Prostate gland (tissue), 2 donors: ENCODE measurements around the gene LRFN3. TPM values are rescaled to one million over a fixed set of nuclear protein-coding genes. Genes with fewer than 3 reads are reported as not detected.

ENCODE experiments used
- DNase-seq: peaks from one replicate; pipeline ENCODE4 v3.0.0-alpha.2; 2019; ENCODE audit warnings: low spot score
- H3K27ac ChIP-seq, 2 donors: fragments of 200-600 bp; sonication (generic); 2 replicates each; pipeline ENCODE4 v1.5.1; 2017 to 2019
- H3K27me3 ChIP-seq: fragments of 200-600 bp; sonication (generic); replicated peaks from 2 replicates; pipeline ENCODE4 v1.5.1; 2019; ENCODE audit not compliant: insufficient read depth
- H3K36me3 ChIP-seq, 2 donors: fragments of 200-600 bp; sonication (generic); 1 replicate in 1 of 2; 2 replicates in 1 of 2; pipeline versions ENCODE4 v1.5.1 to v1.8.1; 2017 to 2019
- H3K4me1 ChIP-seq: fragments of 200-600 bp; sonication (generic); replicated peaks from 2 replicates; pipeline ENCODE4 v1.5.1; 2019
- H3K4me3 ChIP-seq, 2 donors: fragments of 200-600 bp; sonication (generic); 2 replicates each; pipeline ENCODE4 v1.5.1; 2017 to 2019
- H3K9me3 ChIP-seq: fragments of 200-600 bp; sonication (generic); 2 replicates; pipeline ENCODE4 v1.5.1; 2017
- POLR2A ChIP-seq: fragments of 450-650 bp; IDR thresholded peaks from one replicate; pipeline ENCODE4 v1.6.1; 2016; ENCODE audit warnings: antibody characterized with exemption, mild to moderate bottlenecking
- POLR2AphosphoS5 ChIP-seq: sonication (generic); formaldehyde crosslinking; IDR thresholded peaks from one replicate; pipeline ENCODE4 v1.6.1; 2017; ENCODE audit warnings: antibody characterized with exemption
- WGBS: methylation state at CpG from one replicate; pipeline ENCODE4 v1.1.5; 2018; 5-methylcytosine and 5-hydroxymethylcytosine counted together
- intact Hi-C: fragments of 100-400 bp; cut with DNase I; formaldehyde crosslinking; loops from one replicate; pipeline ENCODE4 v1.14.2; 2022
- total RNA-seq, 2 donors: library from RNA; depleted of rRNA; stranded (reverse); fragments of >200 nt; gene quantifications; one replicate each; pipeline ENCODE4 v1.1.0, GENCODE V29; 2016
- TF ChIP-seq, protein P1 (sequence below), 4 experiments: fragments of 200-600 bp in 2 of 4; fragments of 450-650 bp in 2 of 4; sonication (generic) in 2 of 4; IDR thresholded peaks; 1 replicate in 3 of 4; 2 replicates in 1 of 4; pipeline ENCODE4 v1.5.1; 2016 to 2019; ENCODE audit warnings: antibody characterized with exemption in 4 of 4, mild to moderate bottlenecking in 2 of 4, moderate library complexity in 2 of 4

LRFN3 gene
- total RNA-seq, 2 donors from 2014 or later = 21.7 to 32.3 TPM

- no peak overlapping the region for H3K27ac ChIP-seq
- no peaks in the 10 kb centered on the region for H3K4me1 ChIP-seq
- no peaks in the 10 kb centered on the region for H3K9me3 ChIP-seq
- no peak for DNase-seq
- H3K4me3 ChIP-seq = no peak overlapping the region
- H3K27me3 ChIP-seq = no peaks in the 10 kb centered on the region
- 78% methylated on average over 8 of the region's 8 CpGs for WGBS
- TF ChIP-seq POLR2AphosphoS5 (no peak), POLR2A (no peak)
- TF ChIP-seq, protein P1, sequence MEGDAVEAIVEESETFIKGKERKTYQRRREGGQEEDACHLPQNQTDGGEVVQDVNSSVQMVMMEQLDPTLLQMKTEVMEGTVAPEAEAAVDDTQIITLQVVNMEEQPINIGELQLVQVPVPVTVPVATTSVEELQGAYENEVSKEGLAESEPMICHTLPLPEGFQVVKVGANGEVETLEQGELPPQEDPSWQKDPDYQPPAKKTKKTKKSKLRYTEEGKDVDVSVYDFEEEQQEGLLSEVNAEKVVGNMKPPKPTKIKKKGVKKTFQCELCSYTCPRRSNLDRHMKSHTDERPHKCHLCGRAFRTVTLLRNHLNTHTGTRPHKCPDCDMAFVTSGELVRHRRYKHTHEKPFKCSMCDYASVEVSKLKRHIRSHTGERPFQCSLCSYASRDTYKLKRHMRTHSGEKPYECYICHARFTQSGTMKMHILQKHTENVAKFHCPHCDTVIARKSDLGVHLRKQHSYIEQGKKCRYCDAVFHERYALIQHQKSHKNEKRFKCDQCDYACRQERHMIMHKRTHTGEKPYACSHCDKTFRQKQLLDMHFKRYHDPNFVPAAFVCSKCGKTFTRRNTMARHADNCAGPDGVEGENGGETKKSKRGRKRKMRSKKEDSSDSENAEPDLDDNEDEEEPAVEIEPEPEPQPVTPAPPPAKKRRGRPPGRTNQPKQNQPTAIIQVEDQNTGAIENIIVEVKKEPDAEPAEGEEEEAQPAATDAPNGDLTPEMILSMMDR (IDR thresholded peaks at IDR 0.05) = no peak
- intact Hi-C loops = no loop called here
- no peaks in the 10 kb centered on the region for H3K36me3 ChIP-seq
Measured at GRCh38 chr19:35983177-35983576, 47.0 kb downstream of the LRFN3 start.

- Histone ChIP-seq H3K36me3 (no peaks in the 10 kb centered on the region), H3K4me1 (no peaks in the 10 kb centered on the region), H3K9me3 (no peaks in the 10 kb centered on the region), H3K4me3 (no peak overlapping the region), H3K27ac (no peak overlapping the region), H3K27me3 (no peaks in the 10 kb centered on the region)
- DNase-seq = no peak
- TF ChIP-seq, protein P1 (IDR thresholded peaks at IDR 0.05) = no peak
- TF ChIP-seq POLR2A (no peak), POLR2AphosphoS5 (no peak)
- intact Hi-C loops = no loop called here
- 83% methylated on average over 5 of the region's 5 CpGs for WGBS
Measured at GRCh38 chr19:35986111-35986510, 49.9 kb downstream of the LRFN3 start.

GRCh38 chr19:35986664-35987570 is 50.7 kb downstream of the LRFN3 start:
- Histone ChIP-seq H3K4me1 (no peaks in the 10 kb centered on the region), H3K4me3 (peak overlapping the region; percentile 16 to 28), H3K27ac (no peak overlapping the region), H3K27me3 (no peaks in the 10 kb centered on the region), H3K9me3 (no peaks in the 10 kb centered on the region), H3K36me3 (no peaks in the 10 kb centered on the region)
- no peak for DNase-seq
- 8% methylated on average over 54 of the region's 54 CpGs for WGBS
- TF ChIP-seq POLR2A = no peak
- TF ChIP-seq, protein P1 (IDR thresholded peaks at IDR 0.05) = no peak
- no peak for TF ChIP-seq POLR2AphosphoS5
- intact Hi-C loops = no loop called here

GRCh38 chr19:35987571-35987896 is 51.4 kb downstream of the LRFN3 start:
- no peak overlapping the region for H3K27ac ChIP-seq
- peak overlapping the region in 1 of 2 donors; percentile 28 for H3K4me3 ChIP-seq
- TF ChIP-seq POLR2A (no peak), POLR2AphosphoS5 (no peak)
- TF ChIP-seq, protein P1 (IDR thresholded peaks at IDR 0.05) = no peak
- H3K4me1 ChIP-seq = no peaks in the 10 kb centered on the region
- 40% methylated on average over 8 of the region's 8 CpGs for WGBS
- H3K27me3 ChIP-seq = no peaks in the 10 kb centered on the region
- no peak for DNase-seq
- H3K9me3 ChIP-seq = no peaks in the 10 kb centered on the region
- no peaks in the 10 kb centered on the region for H3K36me3 ChIP-seq
- intact Hi-C loops = no loop called here

GRCh38 chr19:35988824-35989223 is 52.6 kb downstream of the LRFN3 start:
- no peak overlapping the region for H3K4me3 ChIP-seq
- no peaks in the 10 kb centered on the region for H3K4me1 ChIP-seq
- no peaks in the 10 kb centered on the region for H3K27me3 ChIP-seq
- intact Hi-C loops = no loop called here
- no peaks in the 10 kb centered on the region for H3K36me3 ChIP-seq
- no peaks in the 10 kb centered on the region for H3K9me3 ChIP-seq
- WGBS = 88% methylated on average over 3 of the region's 3 CpGs
- TF ChIP-seq POLR2A = no peak
- DNase-seq = no peak
- H3K27ac ChIP-seq = no peak overlapping the region
